Dedifferentiated amniotic fluid mesenchymal stem cell (primary cell): Measurements from ENCODE around the gene FMN1.

Source experiments
- DNase-seq: peaks from one replicate; pipeline ENCODE4 v3.0.0-alpha.2; 2016; ENCODE audit errors: extremely low spot score

The FMN1 gene

GRCh38 chr15:32778391-32779176, 415.9 kb downstream of the FMN1 start:
- DNase-seq, result no peak

- no peak for DNase-seq
Observed at GRCh38 chr15:32775103-32775502, 419.4 kb downstream of the FMN1 start.

GRCh38 chr15:32774022-32774421, 420.5 kb downstream of the FMN1 start:
- peak; percentile 70 for DNase-seq

- DNase-seq, result no peak
Observed at GRCh38 chr15:32767236-32767635, 427.3 kb downstream of the FMN1 start.

- no peak for DNase-seq
Observed at GRCh38 chr15:32766101-32766500, 428.4 kb downstream of the FMN1 start.

GRCh38 chr15:32765236-32765635, 429.3 kb downstream of the FMN1 start:
- no peak for DNase-seq

GRCh38 chr15:32763295-32763694, 431.2 kb downstream of the FMN1 start:
- DNase-seq, result no peak

- DNase-seq, result no peak
Observed at GRCh38 chr15:32757426-32757825, 437.1 kb downstream of the FMN1 start.

GRCh38 chr15:32750979-32751378, 443.5 kb downstream of the FMN1 start:
- DNase-seq, result no peak

- no peak for DNase-seq
Observed at GRCh38 chr15:32747921-32748342, 446.6 kb downstream of the FMN1 start.

GRCh38 chr15:32746116-32746857, 448.2 kb downstream of the FMN1 start:
- no peak for DNase-seq

- DNase-seq, result no peak
Observed at GRCh38 chr15:32743411-32744140, 450.9 kb downstream of the FMN1 start.

GRCh38 chr15:32739522-32740063, 454.9 kb downstream of the FMN1 start:
- DNase-seq, result no peak

- no peak for DNase-seq
Observed at GRCh38 chr15:32738666-32739065, 455.8 kb downstream of the FMN1 start.

- no peak for DNase-seq
Observed at GRCh38 chr15:32737304-32737703, 457.2 kb downstream of the FMN1 start.

GRCh38 chr15:32736701-32737061, 457.8 kb downstream of the FMN1 start:
- no peak for DNase-seq

- no peak for DNase-seq
Observed at GRCh38 chr15:32735989-32736700, 458.4 kb downstream of the FMN1 start.

- no peak for DNase-seq
Observed at GRCh38 chr15:32733281-32733680, 461.2 kb downstream of the FMN1 start.

- DNase-seq, result no peak
Observed at GRCh38 chr15:32732574-32733157, 461.8 kb downstream of the FMN1 start.

GRCh38 chr15:32730677-32731654, 463.5 kb downstream of the FMN1 start:
- DNase-seq, result no peak
